NCI-H2196 (cell line): ENCODE data around the gene PIP5KL1.
A peak's percentile ranks its signal among the peaks of the same experiment; 100 is the strongest.

ENCODE experiments used
- DNase-seq: peaks from one replicate; lab custom pipeline; 2025; ENCODE audit not compliant: unreplicated experiment; lab: John Stamatoyannopoulos, UW

Gene PIP5KL1

DNA sequence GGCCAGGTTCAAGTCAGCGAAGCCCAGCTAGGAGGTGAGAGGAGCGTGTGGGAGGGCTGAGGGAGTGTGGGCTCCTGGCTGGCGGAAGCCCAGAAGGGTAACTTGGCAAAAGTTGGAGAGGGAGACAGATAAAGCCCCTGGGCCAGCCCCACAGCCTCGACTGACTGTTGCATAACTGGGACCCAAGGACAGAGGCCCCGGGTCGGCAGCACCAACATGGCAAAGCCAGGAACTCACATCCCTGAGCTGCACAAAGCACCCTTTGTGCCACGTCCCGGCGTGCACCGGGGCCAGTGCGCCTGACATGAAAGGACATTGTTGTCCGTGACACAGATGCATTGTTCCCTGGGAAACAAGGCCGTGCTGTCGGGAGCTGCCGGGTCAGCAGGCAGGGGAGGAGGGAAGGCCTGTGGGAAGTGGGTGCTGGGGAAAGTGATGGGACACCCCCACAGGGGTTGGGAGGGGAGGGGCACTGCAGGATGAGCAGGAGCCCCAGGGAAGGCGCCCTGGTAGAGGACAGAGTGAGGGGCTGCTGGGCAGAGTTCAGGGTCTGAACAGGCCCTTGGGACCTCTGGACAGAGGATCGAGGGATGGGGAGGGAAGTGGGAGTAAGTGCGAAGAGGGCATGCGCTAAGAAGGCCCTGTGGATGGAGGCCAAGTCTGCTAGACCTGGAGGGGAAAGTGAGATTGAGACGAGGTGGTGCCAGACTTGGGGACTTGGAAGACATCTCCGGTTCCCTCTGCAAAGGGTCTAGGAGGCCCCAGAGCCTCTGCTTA lies 20.1 kb upstream of the PIP5KL1 start:
- no peak for DNase-seq

DNA sequence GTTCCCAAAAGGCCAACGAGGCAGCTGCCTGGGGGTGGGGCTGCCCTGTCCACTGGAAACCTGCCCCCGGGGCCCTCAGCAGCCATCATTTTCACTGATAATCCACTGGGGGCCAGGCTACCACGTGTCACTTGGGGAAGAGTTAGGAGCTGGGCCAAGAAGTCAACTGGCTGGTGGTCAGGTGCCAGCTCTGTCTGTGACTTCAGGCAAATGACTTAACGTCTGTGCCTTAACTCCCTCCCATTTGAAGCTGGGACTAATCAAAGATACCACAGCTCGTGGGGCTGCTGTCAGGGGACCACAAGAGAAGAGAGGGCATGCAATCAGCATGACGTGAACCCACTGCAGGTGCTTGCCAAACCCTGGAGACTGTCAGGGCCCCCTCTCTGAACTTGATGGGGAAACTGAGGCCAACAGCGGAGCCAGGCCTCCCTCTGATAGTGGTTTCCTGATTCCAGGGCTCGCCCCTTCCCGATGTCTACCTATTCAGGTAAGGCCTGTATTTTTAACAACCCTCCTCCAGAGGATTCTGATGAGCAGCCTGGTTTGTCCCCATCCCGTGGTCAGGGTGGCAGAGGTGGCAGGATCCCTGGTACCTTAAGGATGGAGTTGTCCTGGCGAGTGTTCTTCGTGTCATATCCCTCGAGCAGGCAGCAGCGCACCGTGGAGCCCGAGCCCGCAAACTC lies 19.4 kb upstream of the PIP5KL1 start:
- no peak for DNase-seq

DNA sequence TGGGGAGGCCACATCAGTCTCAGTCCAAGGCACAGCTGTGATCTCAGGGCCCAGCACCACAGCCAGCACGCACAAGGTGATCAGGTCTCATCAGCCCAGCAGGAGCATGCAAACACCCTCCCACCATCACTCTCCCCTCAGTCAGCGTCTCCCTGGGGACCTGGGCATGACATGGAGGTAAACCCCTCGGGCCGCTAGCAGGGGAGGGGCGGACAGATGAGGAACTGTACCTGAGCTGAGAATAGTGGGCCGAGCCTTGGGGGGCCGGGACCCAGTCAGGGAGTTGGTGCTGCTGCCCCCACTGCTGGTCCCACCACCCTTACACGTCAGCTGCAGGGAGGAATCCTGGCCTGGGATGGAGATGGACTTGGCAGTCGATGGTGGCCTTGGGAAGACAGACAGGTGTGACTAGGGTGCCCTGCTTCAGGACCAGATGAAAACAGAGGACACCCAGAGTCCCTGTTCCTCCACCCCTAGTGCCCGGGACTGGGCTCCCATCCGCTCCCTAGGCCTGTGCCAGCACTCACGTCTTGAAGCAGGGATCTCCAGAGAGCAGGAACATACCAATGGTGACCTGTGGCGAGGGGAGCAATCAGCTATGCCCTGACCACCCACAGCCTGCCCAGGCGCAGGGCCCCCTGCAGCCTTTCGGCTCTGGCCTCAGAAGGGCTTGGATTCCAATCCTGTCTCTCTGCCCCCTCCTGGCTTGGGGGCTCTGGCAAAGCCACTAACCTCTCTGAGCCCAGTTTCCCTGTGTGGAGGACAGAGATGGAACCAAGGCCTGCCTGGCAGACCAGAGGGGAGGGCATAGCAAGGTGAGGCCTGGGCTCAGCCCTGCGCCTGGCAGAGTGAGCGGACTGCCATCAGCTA lies 17.5 kb upstream of the PIP5KL1 start:
- no peak for DNase-seq

DNA sequence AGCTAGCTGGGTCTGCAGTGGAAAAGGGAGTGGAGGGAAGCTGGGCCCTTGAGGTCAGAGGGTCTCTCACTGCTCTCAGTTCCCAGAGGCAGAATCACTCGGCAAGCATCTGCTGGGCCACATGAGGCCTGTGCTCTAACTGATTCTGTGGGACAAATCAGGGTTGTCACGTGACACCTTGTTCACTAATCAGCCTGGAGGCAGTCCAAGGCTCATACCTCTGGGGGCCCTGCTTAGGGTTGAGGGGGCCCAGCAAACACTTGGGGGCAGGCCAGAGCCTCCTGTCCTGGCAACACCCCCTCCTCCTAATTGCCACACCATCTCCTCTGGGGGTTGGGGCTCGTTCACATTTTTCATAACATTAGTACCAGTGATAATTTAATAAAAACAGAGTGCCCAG lies 16.2 kb upstream of the PIP5KL1 start:
- no peak for DNase-seq

DNA sequence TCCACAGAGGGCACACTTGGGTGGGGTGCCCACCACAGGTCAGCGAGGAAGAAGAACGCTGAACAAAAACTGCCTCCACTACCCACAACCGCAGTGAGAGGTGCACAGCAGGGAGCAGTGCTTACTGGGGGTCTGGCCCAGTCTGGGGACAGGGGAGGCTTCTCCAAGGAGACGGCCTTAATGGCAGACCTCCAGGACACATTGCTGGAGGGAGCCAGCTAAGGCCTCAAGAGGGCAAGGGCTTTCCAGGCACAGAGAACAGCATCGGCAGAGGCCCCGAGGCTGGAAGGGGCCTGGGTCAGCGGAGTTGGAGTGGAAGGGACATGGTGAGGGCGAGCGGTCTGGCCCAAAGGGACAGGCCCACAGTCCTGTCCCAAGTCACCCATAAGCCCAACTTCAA lies 15.4 kb upstream of the PIP5KL1 start:
- no peak for DNase-seq

DNA sequence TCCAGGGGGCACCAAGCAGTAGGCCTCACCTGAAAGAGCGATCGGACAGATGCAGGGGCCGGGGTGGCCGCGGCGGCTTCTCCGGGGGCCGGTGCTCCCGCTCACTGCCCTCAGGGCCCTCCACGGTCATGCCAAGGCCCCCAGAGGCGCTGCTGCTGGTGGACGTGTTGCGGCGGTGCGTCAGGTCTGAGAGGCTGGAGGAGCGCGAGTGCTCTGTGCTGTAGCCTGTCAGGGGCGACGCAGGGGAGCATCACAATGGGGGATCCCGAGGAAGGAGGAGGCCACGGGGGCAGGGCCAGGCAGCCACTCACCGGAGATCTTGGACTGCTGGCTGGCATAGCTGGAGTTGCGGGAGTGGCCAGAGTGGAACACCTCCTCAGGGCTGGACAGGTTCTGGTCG lies 14.8 kb upstream of the PIP5KL1 start:
- DNase-seq, result no peak

DNA sequence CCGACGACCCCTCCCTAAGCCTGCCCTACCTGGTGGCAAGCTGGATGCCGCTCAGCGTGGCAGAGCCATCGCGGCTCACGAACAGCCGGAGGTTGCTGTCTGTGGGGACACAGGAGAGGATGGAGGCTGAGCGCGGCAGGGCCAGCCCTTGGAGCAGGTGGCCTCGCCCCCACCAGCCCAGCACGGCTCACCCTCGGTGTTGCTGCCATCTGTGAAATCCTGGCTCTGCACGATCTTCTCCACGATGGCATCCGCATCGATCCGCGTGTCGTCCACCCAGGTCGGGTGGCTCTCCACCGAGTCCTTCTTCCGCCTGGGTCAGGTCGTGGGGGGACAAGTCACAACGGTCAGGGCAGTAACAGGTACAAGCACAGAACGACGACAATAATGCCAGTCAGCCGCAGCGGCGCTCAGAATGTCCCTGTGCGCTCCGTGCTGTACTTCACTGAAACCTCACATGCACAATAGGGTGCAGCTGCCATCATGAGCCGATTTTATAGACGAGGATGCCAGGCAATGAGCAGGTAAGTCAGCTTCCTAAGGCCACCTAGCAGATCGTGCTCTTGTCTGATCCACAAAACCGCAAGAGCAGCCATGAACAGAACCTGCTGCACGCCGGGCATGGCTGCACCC lies 14.1 kb upstream of the PIP5KL1 start:
- no peak for DNase-seq

DNA sequence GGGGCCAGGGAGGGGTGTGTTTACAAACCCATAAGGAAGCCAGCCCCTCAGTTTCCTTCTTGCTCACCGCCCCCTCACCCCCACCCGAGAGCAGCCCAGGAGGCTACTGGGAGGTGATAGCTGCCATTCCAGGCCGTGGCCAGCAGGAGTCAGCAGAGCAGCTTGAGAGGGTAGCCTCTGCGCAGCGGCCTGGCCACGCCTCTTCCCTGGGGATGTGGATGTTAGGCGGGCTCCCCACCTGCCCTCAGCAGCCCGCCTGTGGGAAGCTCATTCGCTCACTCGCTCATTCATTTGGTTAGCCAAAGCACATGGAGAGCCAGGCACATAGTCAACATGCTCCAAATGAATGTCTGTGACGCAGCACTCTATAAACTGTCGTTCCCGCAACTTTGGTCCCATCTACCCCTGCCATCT lies 13.2 kb upstream of the PIP5KL1 start:
- peak; percentile 82 for DNase-seq

DNA sequence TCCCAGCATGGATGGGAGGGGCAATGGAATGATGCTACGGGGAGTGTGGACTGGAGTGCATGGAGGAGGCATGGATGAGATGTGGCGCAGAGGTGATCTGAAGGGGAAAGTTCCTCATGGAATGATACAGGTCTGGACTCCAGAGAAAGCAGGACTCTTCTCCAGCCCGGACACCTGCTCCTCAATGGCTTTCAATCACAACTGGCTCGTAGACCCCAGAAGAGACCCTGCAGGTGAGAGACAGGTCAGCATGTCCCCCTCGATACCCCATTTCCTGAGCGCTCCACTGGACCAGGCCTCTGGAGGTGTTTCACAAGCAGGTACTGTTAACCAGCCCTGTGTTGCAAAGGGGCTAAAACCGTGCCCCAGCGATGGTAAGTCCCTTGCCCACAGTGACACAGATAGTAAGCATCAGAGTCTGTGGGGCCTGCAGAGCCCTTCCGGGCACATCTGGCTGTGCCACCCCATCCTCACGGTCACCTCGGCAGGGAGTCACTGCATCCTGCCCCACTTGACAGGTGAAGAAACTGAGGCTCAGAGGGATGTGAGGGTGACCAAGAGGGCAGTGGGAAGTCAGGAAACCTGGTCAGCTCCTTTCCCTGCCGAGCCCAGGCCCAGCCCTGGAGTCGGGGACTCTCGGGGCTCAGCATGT lies 12.6 kb upstream of the PIP5KL1 start:
- DNase-seq, result no peak

DNA sequence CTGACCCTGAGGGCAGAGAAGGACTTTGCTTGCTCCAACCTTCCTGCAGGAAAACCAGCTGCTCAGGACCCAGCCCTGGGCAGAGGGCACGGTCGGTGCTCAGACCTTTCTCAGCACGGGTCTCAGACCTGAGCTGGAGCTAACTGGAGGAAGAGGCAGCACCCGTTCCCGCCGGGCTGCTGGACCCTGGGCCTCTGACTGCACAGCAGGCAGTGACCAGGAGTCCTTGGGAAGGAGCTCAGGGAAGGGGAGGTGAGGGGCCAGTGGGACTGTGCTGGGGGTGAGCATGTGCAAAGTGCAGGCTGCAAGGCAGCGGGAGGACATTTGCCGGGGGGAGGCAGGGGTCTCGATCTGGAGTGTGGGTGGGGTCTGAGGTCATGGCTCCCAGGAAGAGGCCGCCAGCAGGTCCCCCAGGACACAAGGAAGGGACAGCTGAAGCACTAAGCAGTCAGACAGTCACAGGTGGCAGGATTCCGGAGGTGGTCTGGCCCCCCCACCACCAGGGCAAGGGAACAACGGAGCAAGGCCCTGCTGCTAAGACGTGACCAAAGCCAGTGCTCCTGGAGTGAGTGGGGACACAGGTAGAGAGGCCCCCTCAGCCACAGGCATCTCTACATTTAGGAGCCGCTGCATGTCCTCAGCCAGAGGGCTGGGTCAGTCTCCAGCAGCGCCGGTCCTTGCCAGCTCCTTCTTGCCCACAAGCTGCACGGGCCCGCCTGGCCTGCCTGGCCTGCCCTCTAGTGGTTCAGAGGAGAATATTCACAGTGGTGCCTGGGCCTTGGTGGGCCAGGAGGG lies 11.8 kb upstream of the PIP5KL1 start:
- DNase-seq, result peak; percentile 54

DNA sequence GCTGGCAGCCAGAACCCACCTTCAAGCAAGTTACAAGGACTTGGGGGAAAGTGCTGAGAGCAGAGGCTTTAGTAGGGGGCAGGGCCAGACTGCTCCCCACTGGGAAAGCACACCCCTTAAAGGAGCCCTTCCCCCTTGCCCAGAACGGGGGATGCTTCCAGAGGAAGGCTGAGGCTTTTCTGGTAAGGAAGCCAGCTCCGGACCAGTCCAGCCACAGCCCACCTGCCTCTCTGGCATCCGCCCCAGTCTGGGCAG lies 11.3 kb upstream of the PIP5KL1 start:
- DNase-seq, result no peak

DNA sequence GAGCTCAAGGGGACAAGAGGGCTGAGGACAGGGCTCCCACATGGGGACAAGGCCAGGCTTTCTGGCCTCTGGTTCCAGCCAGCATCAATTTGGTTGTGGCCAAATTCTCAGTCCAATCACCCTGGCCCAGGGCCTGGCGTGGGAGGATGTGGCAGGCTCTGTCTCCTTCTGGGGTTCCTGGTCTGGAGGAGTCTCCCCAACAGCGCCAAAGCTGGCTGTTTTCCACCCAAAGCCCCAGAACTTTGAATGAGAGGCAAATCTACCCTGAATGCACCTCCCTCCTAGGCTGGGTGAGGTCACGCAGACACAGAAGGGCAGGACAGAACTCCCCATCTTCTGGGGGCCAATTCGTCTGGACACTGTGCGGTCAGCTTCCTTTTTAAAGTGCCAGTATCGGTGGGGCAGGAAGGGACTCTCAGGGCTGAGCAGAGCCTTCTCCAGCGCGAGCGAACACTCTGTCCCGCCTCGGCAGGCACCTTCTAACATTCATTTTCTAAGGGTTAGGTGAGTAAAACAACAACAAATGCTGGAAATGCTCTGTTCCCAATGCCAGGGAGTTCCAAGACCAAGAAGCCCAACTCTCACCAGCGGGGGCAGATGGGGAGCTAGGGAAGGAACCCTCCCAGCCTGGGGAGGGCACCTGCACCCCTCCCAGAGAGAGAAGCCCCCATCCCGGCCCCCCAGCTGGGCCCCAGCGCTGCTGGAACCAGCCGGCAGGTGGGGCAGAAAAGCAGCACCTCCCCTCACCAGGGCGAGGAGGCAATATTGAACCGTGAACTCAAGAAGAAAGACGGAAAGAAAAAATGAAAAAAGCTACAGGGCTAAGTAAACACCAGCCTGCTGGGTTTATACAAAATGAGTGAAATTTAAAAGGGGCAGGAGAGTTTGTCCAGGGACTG lies 10.7 kb upstream of the PIP5KL1 start:
- no peak for DNase-seq

DNA sequence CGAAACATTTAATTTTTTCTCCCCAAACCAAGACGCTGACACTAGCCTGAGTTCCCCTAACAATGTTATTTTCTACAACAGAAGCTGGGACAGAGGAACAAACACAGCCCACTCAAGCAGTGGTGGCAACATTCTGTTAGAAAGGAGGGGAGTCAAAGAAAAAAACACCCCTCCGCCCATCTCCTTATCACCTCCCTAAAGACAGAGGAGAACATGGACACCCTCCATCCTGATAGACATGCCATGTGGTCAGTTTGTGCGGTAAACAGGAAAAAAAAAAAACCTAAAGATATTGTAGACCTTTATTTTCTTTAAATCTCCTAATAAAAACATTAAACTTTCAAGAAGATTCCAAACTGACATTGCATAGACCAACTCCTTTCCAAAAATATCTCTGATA lies 10.0 kb upstream of the PIP5KL1 start:
- DNase-seq, result no peak

DNA sequence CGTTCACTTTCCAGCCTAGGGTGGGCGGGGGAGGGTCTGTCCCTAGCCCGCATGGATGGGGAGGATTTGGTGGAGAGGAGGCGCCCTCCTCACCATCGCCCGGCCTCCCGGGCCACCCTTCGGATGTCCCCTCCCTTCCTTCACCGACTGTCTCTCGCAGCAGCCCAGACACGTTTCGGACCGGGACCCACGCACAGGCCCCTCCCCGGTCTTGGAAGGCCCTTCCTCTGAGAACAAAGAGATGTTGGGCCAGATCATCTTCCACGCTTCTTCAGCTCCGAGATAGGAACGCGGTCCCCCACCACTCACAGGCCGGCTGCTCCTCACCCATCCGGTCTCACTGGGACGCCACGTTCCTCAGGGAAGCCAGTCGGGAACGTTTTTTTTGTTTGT lies 7.7 kb upstream of the PIP5KL1 start:
- no peak for DNase-seq

DNA sequence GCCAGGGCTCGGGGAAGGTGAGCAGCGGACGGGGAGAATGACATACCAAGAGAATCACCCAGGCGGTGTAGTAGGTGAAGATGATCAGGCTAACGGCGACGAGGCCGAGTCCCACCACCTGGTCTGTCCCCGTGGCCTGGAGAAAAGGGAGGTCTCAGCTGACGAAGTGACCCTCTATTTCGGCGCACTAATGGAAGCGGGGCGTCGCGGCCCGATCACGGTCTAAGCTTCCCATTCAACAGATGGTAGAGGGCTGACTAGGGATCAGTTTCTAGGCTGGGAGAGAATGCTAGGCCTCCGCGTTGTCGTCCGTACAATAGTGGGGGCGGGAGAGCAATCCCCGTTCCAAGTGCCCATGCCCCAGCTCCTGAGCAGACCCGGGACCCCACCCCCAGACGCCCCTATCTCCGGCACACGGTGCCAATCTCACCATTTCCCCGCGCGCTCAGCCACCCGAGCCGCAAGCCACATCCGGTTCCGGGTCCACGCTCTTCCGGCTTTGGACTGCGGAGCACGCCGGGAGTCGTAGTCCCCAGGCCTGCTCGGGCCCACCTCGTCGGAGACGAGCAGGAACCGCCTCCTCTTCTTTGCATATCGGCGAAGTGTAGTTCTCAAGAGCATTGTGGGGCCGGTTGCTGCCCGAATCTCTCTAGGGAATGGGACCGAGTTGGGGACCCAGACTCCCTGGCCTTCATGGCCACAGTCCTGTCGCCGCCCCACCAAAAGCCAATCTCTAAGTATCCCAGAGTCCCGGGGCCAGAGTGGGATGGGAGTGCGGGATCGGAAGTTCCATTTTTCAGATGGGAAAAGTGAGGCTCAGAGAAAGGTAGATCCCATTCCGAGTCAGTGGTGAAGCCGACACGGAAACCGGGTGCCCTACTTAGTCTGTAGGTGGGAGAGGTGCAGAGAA lies 7.1 kb upstream of the PIP5KL1 start, which contains the start of gene DPM2:
DPM2 (minus strand) TSS at position 467 of the 910 bp plus-strand sequence; CDS start at position 433, 34 bp downstream.
- DNase-seq, result peak; percentile 86

DNA sequence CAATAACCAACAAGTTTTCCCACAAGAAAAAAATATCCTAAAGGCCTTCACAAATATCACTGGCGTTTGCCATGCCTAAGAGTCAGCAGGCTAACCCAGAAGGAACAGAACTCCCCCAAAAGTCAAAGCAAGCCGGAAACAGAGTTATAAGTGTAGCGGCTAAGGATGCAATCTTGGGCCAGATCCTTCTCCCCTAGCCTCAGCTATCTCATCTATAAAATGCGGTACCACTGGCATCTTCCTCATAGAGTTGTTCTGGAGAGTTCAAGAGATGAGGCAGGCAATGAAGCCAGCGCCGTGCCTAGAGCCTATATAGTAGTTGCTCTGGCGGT lies 6.4 kb upstream of the PIP5KL1 start:
- DNase-seq, result no peak

DNA sequence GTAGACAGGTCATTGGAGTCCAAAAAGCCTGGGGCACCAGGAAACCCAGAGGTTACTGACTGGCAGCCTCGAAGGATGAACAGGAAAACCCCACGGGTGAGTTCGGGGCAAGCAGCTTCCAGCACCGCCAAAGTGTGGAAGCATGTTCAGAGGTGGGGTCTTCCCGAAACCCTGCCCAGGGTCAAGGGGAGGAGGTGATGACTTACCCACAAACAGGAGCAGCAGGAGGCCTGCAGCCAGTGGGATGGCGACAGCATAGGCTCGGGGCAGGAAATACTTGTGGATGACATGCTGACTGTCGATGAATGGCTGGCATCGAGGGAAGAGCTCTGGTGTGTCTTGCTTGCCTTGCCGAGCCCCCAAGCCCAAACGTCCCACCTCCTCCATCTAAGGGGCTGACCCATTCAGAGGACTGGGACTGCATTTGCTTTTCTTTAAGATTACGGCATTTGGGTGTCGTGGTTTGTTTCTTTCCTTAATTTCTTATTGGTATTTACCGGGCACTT lies 5.8 kb upstream of the PIP5KL1 start:
- DNase-seq, result no peak

DNA sequence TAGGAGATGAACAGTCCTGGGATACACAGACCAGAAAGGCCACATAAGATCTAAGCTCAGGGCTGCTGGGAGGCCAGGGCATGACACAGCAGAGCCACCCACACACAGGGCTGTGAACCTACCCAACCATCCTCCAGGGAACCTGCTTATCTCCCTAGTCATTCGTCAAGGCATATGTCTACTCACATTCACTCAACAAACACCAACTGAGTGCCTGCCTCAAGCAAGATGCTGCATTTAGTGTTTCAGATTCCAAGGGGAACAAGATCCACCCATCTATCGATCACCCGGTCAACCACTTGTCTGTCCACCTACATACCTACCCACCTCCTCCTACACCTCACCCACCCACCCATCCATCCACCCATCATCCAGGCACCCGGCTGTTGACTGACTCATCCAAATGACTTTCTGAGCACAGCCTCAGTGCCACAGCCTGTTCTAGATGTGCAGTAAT lies 5.2 kb upstream of the PIP5KL1 start:
- no peak for DNase-seq
